SKM-1 treated with dmso at 0.1 percent for 144 hours (cell line): Measurements from ENCODE around the gene SIPA1L3.
"Not testable (repeated sequence)": the region's sequence is repeated elsewhere in the genome, so short reads cannot be mapped to it uniquely, and the experiment has no call there.

Experiments used
- DNase-seq: peaks from one replicate; lab custom pipeline; 2025; ENCODE audit not compliant: unreplicated experiment; lab: John Stamatoyannopoulos, UW

The SIPA1L3 gene

GRCh38 chr19:38224863-38225218 is 317.8 kb downstream of the SIPA1L3 start:
- not testable (repeated sequence) for DNase-seq

GRCh38 chr19:38227287-38228004 is 320.4 kb downstream of the SIPA1L3 start:
- DNase-seq: no peak

- no peak for DNase-seq
Observed at GRCh38 chr19:38228005-38228377, 321.0 kb downstream of the SIPA1L3 start.

- DNase-seq: no peak
Observed at GRCh38 chr19:38228491-38229439, 321.8 kb downstream of the SIPA1L3 start.

GRCh38 chr19:38229585-38230073 is 322.6 kb downstream of the SIPA1L3 start:
- no peak for DNase-seq

- not testable (repeated sequence) for DNase-seq
Observed at GRCh38 chr19:38230506-38231133, 323.6 kb downstream of the SIPA1L3 start.

GRCh38 chr19:38231918-38232317 is 324.9 kb downstream of the SIPA1L3 start:
- DNase-seq: no peak

- peak; percentile 67 for DNase-seq
Observed at GRCh38 chr19:38233740-38234251, 326.8 kb downstream of the SIPA1L3 start.

DNA sequence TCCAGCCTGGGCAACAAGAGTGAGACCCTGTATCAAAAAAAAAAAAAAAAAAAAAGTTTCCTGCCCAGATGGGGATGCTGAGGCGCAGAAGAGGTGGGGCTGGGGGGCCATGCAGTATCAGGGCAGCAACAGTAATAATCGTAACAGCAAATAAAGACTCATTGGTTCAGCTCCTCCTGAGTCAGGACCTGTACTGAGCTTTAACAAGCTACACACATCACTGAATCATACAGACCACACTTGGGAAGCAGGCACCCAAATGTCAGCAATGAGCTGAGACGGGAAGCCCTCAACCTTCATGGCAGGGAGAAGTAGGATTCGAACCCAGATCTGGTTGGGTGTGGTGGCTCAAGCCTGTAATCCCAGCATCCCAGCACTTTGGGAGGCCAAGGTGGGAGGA is 327.6 kb downstream of the SIPA1L3 start:
- DNase-seq: no peak

DNA sequence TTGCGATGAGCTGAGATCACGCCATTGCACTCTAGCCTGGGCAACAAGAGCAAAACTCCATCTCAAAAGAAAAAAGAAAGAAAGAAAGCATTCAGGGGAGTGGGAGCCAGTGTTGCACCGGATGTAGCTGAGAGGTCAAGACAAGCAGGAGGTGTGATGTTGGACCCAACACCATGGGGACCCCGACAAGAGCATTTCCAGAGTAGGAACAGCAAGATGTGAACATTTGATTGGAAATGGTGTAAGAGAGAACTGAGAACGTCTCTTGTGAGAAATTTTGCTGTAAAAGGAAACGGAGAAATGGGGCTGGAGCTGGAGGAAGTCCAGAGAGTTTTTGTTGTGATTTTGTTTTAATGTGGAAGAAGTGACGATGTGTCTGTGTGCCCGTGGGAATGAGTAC is 332.8 kb downstream of the SIPA1L3 start:
- no peak for DNase-seq

DNA sequence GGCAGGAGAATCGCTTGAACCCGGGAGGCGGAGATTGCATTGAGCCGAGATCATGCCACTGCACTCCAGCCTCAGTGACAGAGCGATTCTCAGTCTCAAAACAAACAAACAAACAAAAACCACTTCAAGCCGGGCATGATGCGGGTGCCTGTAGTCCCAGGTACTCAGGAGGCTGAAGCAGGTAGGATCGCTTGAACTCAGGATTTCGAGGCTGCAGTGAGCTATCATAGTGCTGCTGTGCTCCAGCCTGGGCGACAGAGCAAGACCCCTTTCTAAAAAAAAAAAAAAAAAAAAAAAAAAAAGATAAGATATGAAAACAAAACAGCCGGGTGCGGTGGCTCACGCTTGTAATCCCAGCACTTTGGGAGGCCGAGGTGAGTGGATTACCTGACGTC is 336.3 kb downstream of the SIPA1L3 start:
- no peak for DNase-seq

DNA sequence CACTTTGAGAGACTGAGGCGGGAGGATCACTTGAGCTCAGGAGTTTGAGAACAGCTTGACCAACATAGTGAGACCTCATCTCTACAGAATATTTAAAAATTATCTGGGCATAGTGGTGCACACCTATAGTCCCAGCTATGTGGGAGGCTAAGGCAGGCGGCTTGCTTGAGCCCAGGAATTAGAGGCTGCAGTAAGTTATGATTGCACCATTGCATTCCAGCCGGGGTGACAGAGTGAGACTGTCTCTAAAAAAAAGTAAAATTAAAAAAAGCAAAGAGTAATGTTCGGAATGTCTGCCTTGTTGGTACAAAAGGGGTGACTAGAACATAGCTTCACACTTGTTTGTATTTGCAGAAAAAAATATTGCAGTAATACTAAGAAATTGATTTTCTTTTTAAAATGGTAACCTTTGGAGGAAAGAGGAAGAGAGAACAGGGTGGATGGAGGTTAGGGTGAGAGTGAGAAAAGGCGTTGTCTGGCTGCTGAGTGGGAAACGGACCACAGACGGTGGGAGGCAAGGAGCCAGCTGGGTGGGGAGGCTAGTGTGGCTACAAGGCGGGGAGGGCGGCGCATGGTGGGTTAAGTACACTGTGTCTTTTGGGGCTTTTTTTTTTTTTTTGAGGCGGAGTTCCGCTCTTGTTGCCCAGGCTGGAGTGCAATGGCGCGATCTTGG is 339.0 kb downstream of the SIPA1L3 start:
- no peak for DNase-seq

DNA sequence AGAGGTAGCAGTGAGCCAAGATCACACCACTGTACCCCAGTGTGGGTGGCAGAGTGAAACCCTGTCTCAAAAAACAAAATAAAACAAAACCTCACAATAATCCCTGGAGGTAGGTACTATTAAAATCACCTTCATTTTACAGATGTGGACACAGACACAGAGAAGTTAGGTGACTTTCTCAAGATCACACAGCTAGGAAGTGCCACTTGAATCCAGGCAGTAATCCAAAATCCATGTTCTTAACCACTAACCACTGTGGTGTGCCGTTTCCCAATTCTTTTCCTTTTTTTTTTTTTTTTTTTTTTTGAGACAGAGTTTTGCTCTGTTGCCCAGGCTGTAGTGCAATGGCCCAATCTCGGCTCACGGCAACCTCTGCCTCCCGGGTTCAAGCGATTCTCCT is 340.1 kb downstream of the SIPA1L3 start:
- DNase-seq: no peak

GRCh38 chr19:38247734-38248268 is 340.8 kb downstream of the SIPA1L3 start:
- DNase-seq: no peak

GRCh38 chr19:38248421-38248820 is 341.4 kb downstream of the SIPA1L3 start:
- no peak for DNase-seq

- DNase-seq: no peak
Observed at GRCh38 chr19:38250428-38250820, 343.4 kb downstream of the SIPA1L3 start.

GRCh38 chr19:38250821-38251563 is 344.0 kb downstream of the SIPA1L3 start:
- DNase-seq: no peak

GRCh38 chr19:38251564-38252051 is 344.6 kb downstream of the SIPA1L3 start:
- no peak for DNase-seq

GRCh38 chr19:38252385-38252784 is 345.4 kb downstream of the SIPA1L3 start:
- DNase-seq: no peak
